Mesothelial cell of epicardium (in vitro differentiated cells): ENCODE measurements around the gene KLF16. TPM values are rescaled to one million over a fixed set of nuclear protein-coding genes. Genes with fewer than 3 reads are reported as not detected.

Experiments used
- DNase-seq, 2 experiments: peaks; one replicate each; pipeline ENCODE4 v3.0.0; 2021; ENCODE audit warnings: low spot score in 2 of 2; ENCODE audit not compliant: unreplicated experiment in 2 of 2
- H3K27ac Mint-ChIP-seq: 2 replicates; pipeline ENCODE4 v1.8.0; 2021; ENCODE audit warnings: mixed read lengths
- H3K27me3 Mint-ChIP-seq: 2 replicates; pipeline ENCODE4 v1.8.0; 2021; ENCODE audit warnings: low read depth, mixed read lengths
- H3K36me3 Mint-ChIP-seq: 2 replicates; pipeline ENCODE4 v1.8.0; 2021; ENCODE audit warnings: mixed read lengths
- H3K4me1 Mint-ChIP-seq: 2 replicates; pipeline ENCODE4 v1.8.0; 2021; ENCODE audit warnings: mixed read lengths
- H3K4me3 Mint-ChIP-seq: 2 replicates; pipeline ENCODE4 v1.8.0; 2021; ENCODE audit warnings: mild to moderate bottlenecking, moderate library complexity, mixed read lengths
- H3K9me3 Mint-ChIP-seq: 2 replicates; pipeline ENCODE4 v1.8.0; 2021; ENCODE audit warnings: mixed read lengths
- CTCF ChIP-seq: fragments of 200-600 bp; sonication (generic); IDR thresholded peaks from one replicate; pipeline ENCODE4 v1.5.0; 2021; ENCODE audit warnings: antibody characterized with exemption; ENCODE audit not compliant: unreplicated experiment
- total RNA-seq: library from RNA; stranded (reverse); gene quantifications from 3 replicates; pipeline ENCODE4 v1.2.1, GENCODE V29; 2021

Gene KLF16
- 22.0 to 24.1 TPM (median 23.5 TPM) in 3 replicates for total RNA-seq

- Mint-ChIP-seq H3K4me3 (peak within 1 kb of the TSS; percentile 91), H3K36me3 (no peaks in the 10 kb centered on the region), H3K4me1 (peaks cover 26% of the 10 kb centered on the region), H3K9me3 (no peaks in the 10 kb centered on the region), H3K27me3 (peaks cover 13% of the 10 kb centered on the region), H3K27ac (peak within 1 kb of the TSS; percentile 87)
- no peak for DNase-seq
- no peak for TF ChIP-seq CTCF
Measured at GRCh38 chr19:1863328-1863637, at the start of gene KLF16. Gene KLF16, minus strand, starts transcription at chr19:1863579. Its CDS starts 82 bp downstream, at chr19:1863497.

- no peak for TF ChIP-seq CTCF
- no peak overlapping the region for H3K4me3 Mint-ChIP-seq
- DNase-seq, result no peak
- H3K36me3 Mint-ChIP-seq, result peaks cover 13% of the 10 kb centered on the region
- H3K27ac Mint-ChIP-seq, result no peak overlapping the region
- H3K27me3 Mint-ChIP-seq, result no peaks in the 10 kb centered on the region
- H3K9me3 Mint-ChIP-seq, result no peaks in the 10 kb centered on the region
- peaks cover 8% of the 10 kb centered on the region for H3K4me1 Mint-ChIP-seq
Measured at GRCh38 chr19:1912760-1913505, 49.6 kb upstream of the KLF16 start.

- H3K27ac Mint-ChIP-seq, result no peak overlapping the region
- H3K36me3 Mint-ChIP-seq, result peaks cover 9% of the 10 kb centered on the region
- DNase-seq, result no peak
- peaks cover 8% of the 10 kb centered on the region for H3K4me1 Mint-ChIP-seq
- H3K27me3 Mint-ChIP-seq, result no peaks in the 10 kb centered on the region
- no peak for TF ChIP-seq CTCF
- H3K4me3 Mint-ChIP-seq, result no peak overlapping the region
- H3K9me3 Mint-ChIP-seq, result no peaks in the 10 kb centered on the region
Measured at GRCh38 chr19:1911995-1912394, 48.6 kb upstream of the KLF16 start.

- Mint-ChIP-seq H3K4me1 (peaks cover 8% of the 10 kb centered on the region), H3K36me3 (peaks cover 9% of the 10 kb centered on the region), H3K27ac (no peak overlapping the region), H3K4me3 (no peak overlapping the region), H3K9me3 (no peaks in the 10 kb centered on the region), H3K27me3 (no peaks in the 10 kb centered on the region)
- TF ChIP-seq CTCF, result no peak
- DNase-seq, result no peak
Measured at GRCh38 chr19:1911098-1911497, 47.7 kb upstream of the KLF16 start.

- TF ChIP-seq CTCF, result no peak
- no peaks in the 10 kb centered on the region for H3K27me3 Mint-ChIP-seq
- H3K9me3 Mint-ChIP-seq, result no peaks in the 10 kb centered on the region
- H3K27ac Mint-ChIP-seq, result peak overlapping the region; percentile 41
- no peak overlapping the region for H3K4me3 Mint-ChIP-seq
- peaks cover 9% of the 10 kb centered on the region for H3K36me3 Mint-ChIP-seq
- H3K4me1 Mint-ChIP-seq, result peaks cover 13% of the 10 kb centered on the region
- no peak for DNase-seq
Measured at GRCh38 chr19:1910177-1910576, 46.8 kb upstream of the KLF16 start.

GRCh38 chr19:1909761-1910080 lies 46.3 kb upstream of the KLF16 start:
- no peak for TF ChIP-seq CTCF
- no peak overlapping the region for H3K4me3 Mint-ChIP-seq
- peaks cover 13% of the 10 kb centered on the region for H3K4me1 Mint-ChIP-seq
- no peak for DNase-seq
- no peaks in the 10 kb centered on the region for H3K9me3 Mint-ChIP-seq
- no peak overlapping the region for H3K27ac Mint-ChIP-seq
- H3K27me3 Mint-ChIP-seq, result no peaks in the 10 kb centered on the region
- peaks cover 9% of the 10 kb centered on the region for H3K36me3 Mint-ChIP-seq
